Measurements from ENCODE around the gene ATXN1.
A peak's percentile ranks its signal among the peaks of the same experiment; 100 is the strongest.
"Not testable (repeated sequence)": the region's sequence is repeated elsewhere in the genome, so short reads cannot be mapped to it uniquely, and the experiment has no call there.

Gene ATXN1
- total RNA-seq = 158 to 175 reads per million in 2 donors

DNA sequence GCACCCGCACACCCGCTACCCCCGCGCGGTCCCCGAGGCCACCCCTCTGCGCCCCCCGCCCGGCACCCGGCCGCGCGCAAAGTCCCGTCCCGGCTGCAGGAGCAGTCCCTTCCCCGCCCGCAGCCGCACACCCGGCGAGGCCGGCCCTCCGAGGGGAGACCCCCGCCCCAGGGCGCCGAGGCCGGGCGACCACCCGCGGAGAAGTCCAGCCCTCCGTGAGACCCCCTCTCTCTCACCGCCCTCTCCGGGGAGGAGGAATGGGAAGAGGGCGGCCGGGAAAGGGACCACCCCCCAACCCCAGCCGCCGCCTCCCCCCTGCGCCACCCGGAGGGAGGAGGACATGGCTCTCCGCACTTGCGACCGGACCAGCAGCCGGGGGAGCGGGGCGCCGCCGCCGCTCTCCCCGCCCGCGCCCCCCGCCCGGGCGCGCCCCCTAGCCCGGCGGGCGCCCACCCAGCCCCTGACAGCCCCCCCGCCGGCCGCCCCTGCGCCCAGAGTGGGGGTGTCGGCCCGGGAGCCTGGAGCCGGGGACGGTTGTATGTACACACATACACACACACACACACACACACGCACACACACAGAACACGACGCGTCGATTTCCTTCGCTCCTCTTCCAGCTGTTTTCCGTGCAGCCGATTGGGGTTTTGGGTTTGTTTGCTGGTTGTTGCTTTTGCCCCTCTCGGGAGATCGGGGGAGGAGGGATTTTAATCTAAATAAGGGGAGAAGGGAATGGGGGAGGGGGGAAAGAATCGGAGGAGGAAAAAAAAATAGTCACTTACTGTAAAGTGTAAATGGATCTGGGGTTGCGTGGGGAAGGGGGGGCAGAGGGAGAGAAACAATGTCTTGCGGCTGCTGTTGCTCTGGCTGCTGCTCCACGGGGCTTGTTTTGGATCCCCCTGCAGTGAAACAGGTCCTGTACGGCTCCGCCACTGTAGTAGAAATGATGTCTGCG lies at the start of gene ATXN1:
ATXN1 (minus strand) TSS at position 945 of the 955 bp plus-strand sequence.
- peak; percentile 46 for DNase-seq

DNA sequence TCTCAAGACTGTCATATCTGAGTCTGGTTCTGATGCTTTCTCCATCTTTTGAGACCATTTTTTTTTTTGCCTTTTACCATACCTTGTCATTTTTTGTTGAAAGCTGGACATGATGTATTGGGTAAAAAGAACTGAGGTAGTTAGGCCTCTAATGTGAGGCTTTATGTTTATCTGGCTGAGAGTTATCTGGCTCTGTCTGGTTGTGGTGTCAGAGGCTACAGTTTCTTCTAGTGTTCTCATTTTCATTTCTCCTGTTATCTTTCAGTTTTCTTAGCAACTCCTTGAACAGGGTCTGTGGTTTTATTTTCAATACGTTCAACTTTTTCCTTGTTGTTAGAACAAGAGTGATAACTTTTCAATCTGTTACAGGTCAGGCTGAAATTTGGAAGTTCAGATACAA lies 49.2 kb upstream of the ATXN1 start:
- no peak for DNase-seq

DNA sequence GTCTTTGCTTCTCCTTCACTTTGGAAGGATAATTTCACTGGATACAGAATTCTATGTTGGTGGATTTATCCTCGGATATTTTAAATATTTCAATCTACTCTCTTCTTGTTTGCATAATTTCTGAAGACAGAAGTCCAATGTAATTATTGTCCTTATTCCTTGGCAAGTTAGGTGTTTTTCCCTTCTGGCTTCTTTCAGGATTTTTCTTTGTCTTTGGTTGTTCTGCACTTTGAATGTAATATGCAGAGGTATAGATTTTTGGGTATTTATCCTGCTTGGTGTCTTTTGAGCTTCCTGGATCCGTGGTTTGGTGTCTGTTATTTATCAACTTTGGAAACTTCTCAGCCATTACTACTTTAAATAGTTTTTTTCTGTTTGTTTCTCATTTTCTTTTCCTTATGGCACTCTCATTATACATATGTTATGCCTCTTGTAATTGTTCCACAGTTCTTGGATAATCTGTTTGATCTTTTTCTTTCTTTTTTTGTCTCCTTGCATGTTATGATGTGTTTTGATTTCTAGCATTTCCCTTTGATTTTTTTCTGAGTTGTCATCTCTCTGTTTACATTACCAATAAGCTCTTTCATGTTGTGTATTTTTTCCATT lies 48.6 kb upstream of the ATXN1 start:
- DNase-seq = no peak

DNA sequence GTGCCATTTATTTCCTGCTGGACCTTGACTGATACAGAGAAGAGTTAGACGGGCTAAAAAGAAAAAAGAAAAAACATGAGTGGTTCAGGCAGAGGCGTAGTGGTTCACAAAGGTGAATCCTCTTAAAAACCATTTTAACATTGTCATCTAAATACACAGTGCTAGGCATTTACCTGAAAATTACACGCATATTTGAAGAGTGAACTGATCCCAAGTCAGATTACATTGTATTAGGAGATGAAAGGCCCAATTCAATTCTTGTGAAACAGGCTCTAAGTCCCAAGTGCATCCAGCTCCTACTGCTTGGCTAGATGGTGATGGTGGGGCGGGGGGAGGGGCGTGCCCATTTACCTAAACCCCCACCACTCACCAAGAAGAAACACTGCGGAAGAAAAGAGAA lies 46.7 kb upstream of the ATXN1 start:
- DNase-seq = no peak

DNA sequence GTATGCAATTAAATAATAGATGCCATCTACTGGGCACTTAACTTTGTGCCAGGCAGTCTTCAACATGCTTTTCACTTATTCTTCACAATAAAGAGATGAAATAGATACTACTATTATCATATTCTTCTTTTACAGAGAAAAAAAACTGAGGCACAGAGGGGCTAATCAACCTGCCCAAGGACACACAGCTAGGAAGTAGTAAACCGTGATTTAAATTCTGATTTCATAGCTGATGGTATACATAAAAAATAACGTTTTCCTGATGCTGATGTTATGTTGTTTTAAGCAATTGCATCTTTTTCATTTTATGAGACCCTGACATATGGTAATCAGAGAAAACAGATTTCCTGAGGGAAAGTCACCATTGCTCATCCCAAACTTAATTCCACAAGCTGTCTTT lies 45.1 kb upstream of the ATXN1 start:
- no peak for DNase-seq

DNA sequence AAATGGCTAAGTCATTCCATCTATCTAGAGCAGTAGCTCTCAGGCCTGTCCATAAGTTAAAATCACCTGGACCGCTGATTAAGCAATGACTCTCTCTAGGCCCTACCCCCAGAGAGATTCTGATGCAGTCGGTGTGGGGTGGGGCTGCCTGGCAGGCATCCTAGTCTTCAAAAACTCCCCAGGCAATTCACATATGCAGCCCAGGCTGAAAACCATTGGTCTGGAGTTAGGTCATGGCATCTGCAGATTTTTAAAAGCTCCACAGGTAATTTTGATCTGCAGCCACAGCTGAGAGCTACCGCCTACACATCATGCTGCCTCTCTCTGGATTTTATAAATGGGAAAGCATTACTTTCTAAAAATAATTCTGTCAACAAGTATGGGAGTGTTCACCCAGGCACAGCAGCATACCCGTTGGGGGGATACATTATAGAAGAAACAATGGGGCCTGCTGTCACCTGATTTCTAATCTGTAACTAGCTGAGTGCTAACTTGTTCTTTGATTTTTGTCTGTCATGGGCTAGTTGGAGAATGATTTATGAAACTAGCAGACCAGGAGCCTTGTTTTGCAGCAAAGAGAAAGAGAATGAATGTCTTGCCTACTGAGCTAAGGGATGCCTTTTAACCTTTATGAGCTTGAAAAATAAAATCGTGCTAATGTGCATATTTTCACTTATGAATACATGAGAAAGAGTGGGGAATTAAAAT lies 44.1 kb upstream of the ATXN1 start:
- DNase-seq = no peak

DNA sequence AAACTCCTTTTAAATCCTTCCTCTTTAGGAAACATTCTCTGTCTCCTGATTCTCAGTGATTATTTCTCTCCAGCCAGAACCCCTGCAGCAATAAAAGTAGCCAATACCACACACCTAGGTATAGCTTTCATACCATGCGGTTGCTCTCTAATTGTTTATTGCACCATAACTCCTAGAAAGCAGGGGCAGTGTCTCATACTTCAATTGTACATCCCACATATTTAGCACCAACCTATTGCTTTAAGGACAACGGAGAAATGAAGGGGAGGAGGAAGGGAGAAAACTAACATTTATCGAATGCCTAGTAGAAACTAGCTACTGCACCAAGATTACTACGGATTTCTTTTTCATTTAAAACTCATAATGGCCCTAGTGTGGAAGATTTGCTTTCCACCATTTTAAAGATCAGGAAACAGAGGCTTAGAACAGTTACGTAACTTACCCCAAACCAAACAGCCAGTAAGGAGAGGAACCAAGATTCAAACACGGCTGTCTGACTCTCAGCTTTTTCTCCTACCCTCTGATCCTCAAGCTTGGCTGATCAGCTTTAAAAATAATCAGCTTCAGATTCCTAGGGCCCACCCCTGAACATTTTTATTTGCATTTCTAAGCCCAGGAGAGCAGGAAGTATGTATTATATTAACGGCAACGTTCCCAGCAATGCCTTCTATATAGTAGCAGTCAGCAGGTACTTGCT lies 43.4 kb upstream of the ATXN1 start:
- no peak for DNase-seq

DNA sequence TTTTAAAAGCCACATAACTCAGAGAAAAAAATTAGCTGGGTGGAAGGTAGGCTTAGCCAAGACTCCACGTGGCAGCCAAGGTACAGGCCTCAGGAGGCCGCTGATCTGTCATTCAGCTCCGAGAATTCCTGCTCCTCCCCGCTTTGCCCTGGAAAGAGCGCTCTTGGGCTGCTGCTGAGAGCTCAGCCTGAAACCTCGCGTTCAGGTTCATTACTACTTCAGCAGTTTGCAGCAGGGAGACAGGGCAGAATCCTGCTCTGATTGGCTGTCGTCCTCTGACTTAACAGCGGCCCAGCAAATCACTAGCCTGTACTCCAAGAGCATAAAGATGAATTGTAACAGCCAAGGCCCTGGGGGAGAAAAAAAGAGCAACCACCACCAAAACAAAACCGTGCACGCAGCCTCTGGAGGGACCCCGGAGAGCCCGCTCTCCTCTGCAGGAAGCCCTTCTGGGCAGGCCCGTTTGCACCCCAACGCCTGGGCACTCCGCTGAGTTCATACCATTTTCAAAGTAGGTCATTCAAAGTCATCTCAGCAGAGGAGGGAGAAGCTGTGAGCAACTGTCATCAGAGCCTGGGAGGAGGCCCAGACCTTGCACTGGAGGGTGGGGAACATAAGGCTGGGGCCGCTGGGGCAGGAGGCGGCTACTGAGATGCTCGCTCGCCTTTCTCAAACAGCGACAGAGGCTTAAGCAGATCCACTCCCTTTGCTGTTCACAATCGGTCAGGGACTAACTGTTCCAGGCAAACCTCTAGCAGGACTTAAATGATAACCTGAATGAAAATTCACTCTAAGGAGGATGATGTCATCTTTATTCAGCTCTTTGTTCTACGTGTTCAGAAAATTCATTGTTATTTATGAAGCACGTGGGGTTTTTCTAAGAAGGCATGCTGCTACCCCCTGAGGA lies 42.3 kb upstream of the ATXN1 start:
- no peak for DNase-seq

DNA sequence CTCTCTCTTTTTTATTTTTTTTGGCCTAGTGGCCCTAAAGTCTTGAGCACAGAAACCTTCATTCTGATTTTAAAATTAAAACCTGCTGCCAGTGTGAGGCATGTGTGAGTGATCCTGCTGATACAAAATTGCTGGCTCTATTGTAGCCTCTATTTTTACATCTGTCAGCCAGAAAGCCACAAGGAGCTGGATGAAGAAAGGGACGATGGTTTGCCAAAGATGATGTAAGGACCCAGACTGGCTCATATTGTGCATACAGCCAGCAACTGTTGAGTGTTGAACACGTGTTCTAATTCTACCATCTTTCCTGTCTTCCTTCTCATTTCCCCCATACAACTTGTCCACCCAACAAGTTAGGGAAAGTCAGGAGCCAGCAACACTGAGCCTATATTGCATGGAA lies 40.8 kb upstream of the ATXN1 start:
- DNase-seq = no peak

DNA sequence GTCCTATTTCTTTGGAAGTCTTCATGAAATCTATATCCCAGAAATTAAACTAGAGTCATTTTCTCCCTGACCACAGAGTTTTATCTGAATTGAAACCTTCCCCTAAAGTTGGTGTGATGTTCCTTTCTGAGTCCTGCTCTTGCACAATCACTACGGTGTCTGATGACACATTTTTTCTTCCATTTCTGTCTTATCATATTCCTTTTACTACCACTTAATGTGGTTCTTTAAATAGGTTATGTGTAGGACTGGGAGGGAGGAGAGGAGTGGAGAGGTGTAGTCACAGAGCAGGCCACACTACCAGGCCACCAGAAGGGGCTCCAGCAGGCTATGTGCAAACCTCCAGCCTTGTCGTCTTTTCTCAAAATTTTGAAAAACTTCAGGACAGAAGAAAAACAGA lies 39.7 kb upstream of the ATXN1 start:
- DNase-seq = no peak

DNA sequence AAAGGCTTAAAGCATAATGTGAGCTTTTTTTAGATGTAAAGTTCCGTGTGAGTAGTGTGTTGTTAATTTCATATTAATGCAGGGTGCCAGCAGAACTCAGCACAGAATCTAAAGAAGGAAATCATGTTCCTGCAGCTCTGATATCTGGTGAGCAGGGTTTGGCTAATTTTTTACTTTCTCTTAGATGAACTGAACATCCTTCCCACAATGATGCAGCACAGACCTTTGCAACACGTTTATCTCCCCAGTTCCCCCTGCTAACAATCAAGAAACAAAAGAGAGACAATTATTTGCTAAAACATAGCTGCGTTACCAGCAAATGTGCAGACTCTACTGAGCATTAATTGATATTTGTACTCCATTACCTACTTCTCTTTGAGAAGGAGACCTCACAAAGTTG lies 39.1 kb upstream of the ATXN1 start:
- no peak for DNase-seq

DNA sequence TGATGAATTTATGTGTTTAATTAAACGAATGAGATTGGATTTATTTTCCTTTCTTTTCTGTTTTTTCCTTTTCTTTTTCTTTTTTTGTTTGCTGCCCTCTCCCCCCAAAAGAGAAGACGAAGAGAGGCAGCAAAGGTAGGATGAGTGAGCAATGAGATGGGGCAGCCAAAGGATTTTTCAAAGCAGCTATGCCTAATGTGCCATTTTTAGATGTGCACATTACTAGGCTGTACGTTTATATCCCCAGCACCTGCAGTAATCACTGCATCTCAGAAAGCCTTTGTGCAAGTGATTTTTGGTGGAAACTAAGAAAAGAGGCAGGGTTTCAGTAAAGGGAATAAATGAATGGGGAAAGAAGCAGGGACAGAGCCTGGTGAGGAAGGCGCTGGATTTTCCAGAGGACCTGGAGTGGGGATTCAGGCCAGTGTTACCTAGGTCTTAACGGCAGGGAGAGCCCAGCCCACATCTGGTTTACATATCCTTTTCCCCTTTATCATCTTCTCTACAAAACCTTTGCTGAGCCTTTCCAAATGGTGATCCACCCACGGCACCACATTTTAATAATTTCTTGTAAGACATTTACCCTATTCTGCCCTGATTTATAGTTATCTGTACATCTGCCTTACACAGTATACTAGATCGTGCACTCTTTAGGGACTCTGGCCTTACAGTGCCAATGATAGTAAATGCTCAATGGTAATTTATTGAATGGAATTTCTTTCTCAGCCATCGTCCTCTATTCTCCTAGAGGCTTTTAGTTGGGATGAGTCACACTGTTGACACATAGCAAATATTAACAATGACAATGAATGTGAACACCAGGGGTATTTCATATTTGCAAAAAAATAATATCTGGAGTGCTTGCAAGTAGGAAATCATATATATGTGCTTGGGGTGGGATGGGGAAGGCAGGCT lies 38.3 kb upstream of the ATXN1 start:
- no peak for DNase-seq

DNA sequence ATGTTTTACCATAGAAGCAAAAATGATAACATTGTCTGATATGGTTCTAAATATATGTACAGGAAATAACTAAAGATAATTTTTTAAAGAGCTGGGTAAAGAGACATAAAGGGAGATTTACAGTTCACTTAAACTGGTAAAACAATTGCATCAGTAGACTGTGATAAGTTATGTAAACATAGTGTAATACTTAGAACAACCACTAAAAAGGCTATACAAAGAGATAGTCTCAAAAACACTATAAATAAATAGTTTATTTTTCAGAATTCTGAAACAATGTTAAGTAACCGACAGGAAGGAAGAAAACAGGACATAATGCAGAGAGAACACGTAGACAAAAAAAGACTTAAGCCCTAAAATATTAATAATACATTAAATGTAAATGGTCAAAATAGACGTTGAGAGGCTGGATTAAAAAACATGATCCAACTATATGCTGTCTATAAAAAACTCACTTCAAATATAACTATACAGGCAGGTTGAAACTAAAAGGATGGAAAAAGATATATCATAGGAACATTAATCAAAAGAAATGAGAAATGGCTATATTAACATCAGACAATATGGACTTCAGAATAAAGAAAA lies 32.7 kb upstream of the ATXN1 start:
- DNase-seq = no peak

DNA sequence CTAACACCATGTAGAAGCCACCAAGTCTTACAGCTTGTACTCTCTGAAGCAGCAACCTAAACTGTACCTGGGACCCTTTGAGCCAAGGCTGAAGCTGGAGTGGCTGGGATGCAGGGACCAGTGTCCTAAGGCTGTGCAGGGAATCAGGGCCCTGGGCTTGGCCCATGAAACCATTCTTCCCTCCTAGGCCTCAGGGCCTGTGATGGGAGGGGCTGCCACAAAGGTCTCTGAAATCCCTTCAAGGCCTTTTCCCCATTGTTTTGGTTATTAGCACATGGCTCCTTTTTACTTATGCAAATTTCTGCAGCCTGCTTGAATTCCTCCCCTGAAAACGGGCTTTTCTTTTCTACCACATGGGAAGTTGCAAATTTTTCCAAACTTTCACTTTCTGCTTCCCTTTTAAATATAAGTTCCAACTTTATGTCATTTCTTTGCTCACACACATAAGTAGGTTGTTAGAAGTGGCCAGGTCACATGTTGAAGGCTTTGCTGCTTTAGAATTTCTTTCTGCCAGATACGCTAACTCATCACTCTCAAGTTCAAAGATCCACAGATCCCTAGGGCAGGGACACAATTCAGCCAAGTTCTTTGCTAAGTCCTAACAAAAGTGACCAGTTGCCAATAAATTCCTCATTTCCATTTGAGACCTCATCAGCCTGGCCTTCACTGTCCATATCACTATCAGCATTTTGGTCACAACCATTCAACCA lies 28.2 kb upstream of the ATXN1 start:
- DNase-seq = no peak

DNA sequence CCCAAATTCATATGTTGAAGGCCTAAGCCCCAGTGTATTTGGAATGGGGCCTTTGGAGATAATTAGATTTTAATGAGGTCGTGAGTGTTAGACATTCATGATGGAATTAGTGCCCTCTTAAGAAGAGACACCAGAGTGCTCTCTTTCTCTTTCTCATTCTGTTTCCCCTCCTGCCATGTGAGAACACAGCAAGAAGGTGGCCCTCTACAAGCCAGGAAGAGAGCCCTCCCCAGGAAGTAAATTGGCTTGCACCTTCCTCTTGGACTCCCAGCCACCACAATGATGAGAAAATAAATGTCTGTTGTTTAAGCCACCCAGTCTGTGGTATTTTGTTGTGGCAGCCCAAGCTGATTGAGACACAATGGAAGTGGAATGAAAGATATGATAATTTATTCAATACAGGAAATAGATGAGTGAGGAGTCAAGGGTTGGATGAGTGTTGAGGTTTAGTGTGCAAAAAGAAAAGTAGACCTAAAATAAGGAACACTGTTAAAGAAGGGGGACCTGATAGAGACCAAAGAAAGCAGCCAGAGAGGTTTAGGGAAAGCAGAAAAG lies 25.9 kb upstream of the ATXN1 start:
- DNase-seq = no peak

DNA sequence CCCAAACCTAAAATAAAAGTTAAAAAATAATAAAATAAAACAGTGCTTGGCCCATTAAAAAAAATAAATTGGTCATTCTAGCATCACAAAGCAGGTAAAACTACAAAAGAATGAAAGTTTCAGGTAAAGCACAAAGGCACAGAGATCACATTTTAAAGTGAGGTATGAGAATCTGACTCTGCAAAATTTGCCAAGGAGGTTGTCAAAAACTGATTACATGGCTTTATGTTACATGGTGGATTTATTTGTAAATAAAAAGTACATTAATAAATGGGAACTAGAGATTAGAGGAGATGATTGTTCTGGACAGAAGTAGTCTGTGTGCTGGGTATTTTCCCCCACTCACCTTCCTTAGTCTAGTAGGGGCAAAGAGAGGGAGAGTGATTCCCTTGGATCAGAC lies 24.2 kb upstream of the ATXN1 start:
- no peak for DNase-seq

DNA sequence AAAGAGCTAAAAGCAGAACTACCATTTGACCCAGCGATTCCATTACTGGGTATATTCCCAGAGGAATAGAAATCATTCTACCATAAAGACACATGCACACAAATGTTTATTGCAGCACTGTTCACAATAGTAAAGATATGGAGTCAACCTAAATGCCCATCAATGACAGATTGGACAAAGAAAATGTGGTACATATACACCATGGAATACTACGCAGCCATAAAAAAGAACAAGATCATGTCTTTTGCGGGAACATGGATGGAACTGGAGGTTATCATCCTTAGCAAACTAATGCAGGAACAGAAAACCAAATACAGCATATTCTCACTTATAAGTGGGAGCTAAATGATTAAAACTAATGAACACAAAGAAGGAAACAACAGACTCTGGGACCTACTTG lies 23.7 kb upstream of the ATXN1 start:
- DNase-seq = not testable (repeated sequence)

DNA sequence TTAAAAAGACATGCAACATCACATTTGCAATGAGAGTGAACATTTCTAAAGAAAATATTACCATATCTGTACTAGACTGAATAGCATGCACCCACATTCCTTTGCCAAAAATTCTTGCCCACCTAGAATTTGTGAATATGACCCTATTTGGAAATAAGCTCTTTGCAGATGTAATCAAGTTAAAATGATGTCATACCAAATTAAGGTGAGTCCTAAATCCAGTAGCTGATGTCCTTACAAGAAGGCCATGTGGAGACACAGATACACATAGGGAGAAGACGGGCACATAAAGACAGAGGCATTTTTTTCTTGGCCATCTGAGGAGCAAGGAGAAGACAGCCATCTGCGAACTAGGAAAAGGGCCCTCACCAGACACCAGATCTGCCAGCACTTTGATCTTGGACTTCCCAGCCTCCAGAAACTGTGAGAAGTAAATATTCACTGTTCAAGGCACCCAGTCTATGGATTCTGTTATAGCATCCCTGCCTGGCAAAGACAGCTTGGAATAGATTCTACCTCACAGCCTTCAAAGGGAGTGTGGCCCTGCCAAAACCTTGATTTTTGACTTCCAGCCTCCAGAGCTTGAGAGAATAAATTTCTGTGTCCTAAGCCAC lies 22.8 kb upstream of the ATXN1 start:
- no peak for DNase-seq

DNA sequence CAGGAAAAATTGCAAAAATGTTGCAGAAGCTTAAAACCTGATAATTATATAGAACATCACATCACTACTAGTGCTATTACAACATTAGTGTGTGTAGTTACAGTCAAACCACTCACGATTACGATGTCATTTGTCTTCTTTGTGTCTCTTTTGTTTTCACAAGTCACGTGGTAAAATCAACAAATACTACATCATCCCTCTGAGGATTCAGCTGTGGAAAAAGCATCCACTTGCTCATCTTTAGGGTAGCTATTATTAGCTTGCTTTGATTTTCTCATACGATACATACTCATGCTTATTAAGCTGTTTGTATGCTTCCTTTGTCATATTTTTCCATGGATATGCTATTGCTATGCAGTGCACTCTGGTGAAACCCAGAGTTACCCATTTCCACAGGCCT lies 22.2 kb upstream of the ATXN1 start:
- DNase-seq = no peak
